Stimulated activated CD4-positive, alpha-beta T cell treated with anti-CD3 and anti-CD28 coated beads, Interleukin-4, amount 100 ng/mL, for 24 hours (primary cell): ENCODE results near the gene HIP1.
"Not testable (repeated sequence)": the region's sequence is repeated elsewhere in the genome, so short reads cannot be mapped to it uniquely, and the experiment has no call there.

ENCODE experiments used
- DNase-seq: peaks from one replicate; pipeline ENCODE4 v3.0.0-alpha.2; 2020

The HIP1 gene

GRCh38 chr7:75712517-75713361 is 26.0 kb downstream of the HIP1 start:
- no peak for DNase-seq

DNA sequence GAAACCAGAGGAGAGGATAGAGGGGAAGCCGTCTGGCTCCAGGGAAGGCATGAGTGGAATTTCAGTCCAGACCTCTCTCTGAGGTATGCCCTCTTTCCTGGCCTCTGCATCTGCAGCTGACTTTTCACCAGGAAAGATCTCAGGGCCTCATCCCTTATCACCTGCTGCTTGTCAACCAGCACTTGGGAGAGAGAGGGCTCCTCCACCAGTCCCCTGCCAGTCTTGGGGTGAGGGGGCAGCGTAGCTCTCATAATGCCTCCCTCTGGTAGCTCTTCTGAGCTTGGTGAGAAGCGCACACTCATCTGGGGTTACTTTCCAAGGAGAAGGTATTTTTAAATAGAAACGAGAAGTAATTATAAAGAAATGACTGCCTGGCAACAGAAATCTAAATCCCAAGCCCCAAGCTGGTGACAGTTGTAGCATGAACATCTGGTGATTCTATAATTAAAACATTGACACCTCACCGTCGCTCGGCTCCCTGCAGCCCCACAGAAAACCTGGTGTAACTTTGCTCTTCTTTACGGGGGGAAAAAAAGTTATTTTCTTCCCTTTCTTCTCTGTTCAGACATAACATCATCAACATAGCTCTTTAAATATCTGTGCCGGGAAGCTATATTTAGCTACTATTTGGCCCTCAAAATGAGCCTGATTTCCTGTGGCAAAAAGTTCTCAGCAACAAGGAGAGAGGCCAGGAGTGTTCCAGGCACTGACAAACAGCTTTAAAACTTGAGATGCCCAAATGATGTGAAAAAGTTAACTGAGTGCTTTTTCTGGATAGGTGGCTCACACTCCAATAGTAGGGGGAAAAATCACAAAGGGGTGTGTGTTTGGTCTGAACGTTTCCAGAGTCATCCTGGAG is 26.9 kb downstream of the HIP1 start:
- DNase-seq: no peak

DNA sequence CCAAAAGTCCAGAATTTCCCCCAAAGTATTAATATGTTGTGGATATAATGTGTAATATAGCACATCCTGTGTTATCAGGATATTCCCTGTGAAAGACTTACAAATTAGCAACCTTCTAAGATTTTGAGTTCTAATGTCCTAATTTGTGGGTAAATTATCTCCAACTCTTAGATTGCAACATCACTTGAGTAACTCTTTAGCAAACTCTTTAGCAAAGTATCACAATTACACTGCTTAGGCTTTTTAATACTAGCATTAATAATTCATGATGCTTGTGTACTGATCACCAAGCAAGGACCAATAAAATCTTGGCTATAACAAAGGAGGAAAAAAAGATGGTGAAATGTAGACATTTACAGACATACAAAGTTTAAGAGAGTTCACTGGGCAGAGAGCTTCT is 27.7 kb downstream of the HIP1 start:
- no peak for DNase-seq

- no peak for DNase-seq
Measured at GRCh38 chr7:75704928-75705327, 33.8 kb downstream of the HIP1 start.

DNA sequence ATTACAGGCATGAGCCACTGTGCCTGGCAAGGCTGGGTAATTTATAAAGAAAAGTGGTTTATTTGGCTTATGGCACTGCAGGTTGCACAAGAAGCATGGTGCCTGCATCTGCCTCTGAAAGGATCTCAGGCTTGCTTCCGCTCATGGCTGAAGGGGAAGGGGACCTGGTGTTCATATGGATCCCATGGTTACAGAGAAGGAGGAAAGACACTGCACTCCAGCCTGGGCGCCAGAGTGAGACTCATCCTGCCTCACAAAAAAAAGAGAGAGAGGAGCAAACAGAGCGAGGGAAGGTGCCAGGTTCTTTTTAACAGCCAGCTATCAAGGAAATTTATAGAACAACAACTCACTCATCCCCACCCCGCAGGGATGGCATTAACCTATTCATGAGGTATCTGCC is 36.2 kb downstream of the HIP1 start:
- DNase-seq: no peak

- no peak for DNase-seq
Measured at GRCh38 chr7:75699993-75700392, 38.7 kb downstream of the HIP1 start.

DNA sequence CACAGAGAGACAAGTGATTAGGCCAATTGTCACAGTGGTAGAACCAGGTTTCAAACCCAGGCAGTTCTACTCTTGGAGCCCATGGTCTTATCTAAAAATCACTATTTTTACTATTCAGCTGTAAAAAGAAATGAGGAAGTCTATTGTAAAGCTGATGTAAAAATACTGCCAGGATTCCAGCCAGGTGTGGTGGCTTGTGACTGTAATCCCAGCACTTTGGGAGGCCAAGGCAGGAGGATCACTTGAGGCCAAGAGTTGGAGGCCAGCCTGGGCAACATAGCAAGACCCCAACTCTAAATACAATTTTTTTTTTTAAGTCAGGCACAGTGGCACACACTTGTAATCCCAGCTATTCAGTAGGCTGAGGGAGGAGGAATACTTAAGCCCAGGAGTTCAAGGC is 40.4 kb downstream of the HIP1 start:
- DNase-seq: no peak

DNA sequence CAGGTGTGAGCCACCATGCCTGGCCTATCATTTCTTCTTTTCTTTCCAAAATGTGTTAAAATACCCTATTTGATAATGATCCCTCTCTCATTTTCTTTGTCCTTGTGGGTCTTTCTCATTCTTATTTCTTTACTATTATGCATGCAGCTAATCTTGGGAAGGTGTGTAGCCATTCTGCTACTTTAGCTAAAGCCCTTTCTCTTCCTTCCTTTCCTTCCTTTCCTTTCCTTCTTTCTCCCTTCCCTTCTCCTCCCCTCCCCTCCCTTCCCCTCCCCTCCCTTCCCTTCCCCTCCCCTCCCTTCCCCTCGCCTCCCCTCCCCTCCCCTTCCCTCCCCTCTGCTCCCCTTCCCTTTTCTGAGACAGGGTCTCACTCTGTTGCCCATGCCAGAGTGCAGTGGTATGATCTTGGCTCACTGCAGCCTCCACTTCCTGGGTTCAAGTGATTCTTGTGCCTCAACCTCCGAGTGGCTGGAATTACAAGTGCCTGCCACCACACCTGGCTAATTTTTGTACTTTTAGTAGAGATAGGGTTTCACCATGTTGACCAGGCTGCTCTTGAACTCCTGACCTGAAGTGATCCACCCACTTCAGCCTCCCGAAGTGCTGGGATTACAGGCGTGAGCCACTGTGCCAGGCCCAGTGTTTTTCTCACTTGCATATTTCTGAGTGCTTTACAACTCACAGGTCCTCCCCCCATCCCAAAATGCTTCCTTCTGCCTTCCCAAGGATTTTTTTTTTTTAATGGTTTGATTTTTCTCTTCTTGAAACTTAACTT is 42.3 kb downstream of the HIP1 start:
- DNase-seq: no peak

- no peak for DNase-seq
Measured at GRCh38 chr7:75694638-75695399, 43.9 kb downstream of the HIP1 start.

GRCh38 chr7:75693668-75694067 is 45.1 kb downstream of the HIP1 start:
- not testable (repeated sequence) for DNase-seq

GRCh38 chr7:75691793-75692543 is 46.8 kb downstream of the HIP1 start:
- DNase-seq: no peak

GRCh38 chr7:75690121-75690523 is 48.6 kb downstream of the HIP1 start:
- no peak for DNase-seq

GRCh38 chr7:75689246-75690099 is 49.3 kb downstream of the HIP1 start:
- no peak for DNase-seq

DNA sequence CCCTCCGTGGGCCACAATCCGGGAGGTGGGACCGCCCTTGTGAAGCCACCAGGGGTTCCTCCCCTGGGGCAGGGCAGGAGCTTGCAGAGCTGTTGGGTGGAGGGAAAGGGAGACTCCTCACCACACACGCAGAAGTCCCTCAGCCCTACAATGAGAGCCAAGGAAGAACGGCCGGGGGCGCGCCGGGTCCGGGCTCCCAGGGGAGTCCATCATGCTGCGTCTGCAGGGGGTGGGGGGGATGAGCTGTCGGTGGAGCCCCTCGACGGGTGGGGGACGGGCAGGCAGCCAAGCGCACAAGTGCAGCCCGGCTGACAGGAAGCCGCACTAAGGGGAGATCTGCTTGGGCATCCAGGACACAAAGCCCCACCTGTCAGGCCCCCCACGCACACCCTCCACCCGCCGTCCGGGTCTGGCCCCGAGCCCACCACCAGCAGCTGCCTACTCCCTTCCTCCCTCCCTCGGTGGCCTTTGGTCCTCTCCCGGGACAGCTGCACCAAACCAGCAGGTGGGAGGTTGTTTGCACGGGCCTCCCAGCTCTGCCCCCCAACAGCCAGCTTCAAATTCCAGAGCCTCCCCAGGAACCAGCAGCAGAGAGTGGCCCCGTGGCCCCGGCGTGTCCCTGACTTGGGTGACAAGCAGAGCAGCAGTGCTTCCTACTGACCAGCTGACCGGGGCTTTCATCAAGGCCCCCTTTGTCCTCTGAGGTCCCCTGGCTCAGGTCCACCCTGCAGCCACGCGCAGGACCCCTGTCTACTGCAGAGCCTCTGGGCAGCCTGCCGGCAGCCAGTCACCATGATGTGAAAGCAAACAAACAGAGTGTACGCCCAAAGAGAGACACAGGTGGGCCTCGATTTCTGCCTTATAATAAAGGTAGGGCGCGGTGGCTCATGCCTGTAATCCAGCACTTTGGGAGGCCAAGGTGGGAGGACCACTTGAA is 50.3 kb downstream of the HIP1 start:
- DNase-seq: no peak

- DNase-seq: no peak
Measured at GRCh38 chr7:75687246-75688088, 51.3 kb downstream of the HIP1 start.

DNA sequence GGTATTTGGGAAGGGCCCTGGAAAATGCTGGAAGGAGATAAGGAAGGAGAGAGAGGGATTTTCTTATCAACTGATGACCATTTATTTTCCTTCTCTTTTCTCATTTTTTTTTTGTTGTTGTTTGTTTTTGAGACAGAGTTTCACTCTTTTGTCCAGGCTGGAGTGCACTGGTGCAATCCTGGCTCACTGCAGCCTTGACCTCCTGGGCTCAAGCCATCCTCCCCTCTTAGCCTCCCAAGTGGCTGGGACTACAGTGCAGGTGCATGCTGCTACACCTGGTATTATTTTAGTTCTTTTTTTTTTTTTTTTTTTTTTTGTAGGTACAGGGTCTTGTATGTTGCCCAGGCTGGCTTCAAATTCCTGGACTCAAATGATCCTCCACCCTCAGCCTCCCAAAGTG is 52.2 kb downstream of the HIP1 start:
- DNase-seq: no peak

DNA sequence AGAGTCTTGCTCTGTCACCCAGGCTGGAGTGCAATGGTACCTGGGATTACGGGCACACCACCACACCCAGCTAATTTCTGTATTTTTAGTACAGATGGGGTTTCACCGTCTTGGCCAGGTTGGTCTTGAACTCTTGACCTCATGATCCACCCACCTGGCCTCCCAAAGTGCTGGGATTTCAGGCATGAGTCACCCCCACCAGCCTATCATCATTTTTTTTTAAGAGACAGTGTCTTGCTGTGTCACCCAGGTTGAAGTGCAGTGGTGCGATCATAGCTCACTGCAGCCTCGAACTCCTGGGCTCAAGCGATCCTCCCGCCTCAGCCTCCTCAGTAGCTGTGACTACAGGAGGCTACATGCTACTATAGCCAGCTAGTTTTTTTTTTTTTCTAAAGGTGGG is 56.7 kb downstream of the HIP1 start:
- not testable (repeated sequence) for DNase-seq

GRCh38 chr7:75679060-75679459 is 59.7 kb downstream of the HIP1 start:
- DNase-seq: no peak

GRCh38 chr7:75669579-75669978 is 69.2 kb downstream of the HIP1 start:
- no peak for DNase-seq
